Liver (tissue), 2 donors: ENCODE measurements around the gene RUNDC1.

Experiments
- CTCF ChIP-seq: fragments of 150-350 bp; IDR thresholded peaks from 2 replicates; pipeline ENCODE4 v1.5.1; 2017; ENCODE audit warnings: improper control_type of control experiment, low read depth, low read length; ENCODE audit not compliant: missing input control
- ZBTB33 ChIP-seq: IDR thresholded peaks from 2 replicates; pipeline ENCODE4 v1.6.1; 2016; ENCODE audit warnings: antibody characterized with exemption
- donor health status: healthy.

GRCh38 chr17:42980274-42980765 is at the start of gene RUNDC1:
- no peak for TF ChIP-seq CTCF
- TF ChIP-seq ZBTB33: no peak
